ENCODE results near the gene TFCP2L1.

Gene TFCP2L1

DNA sequence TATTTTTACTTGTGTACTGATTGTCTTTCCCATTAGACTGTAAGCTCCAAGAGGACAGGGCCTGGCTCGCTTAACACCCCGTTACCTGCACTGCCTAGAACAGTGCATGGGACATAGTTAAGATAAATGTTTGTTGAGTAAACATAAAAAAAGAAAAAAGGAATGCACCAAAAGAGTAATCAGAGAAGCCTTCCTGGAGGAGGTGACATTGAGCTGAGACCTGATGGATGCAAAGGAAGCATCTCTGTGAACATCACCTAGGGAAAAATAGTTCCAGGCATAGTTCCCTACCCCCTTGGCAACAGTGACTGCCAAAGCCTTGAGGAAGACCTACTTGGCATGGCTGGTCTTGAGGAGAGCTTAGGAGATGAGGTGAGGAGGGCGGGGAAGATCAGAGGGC, 924 bp upstream of the TFCP2L1 start:
- TF ChIP-seq GATA2 (IDR thresholded peaks at IDR 0.05; ENCODE audit: low read depth, low read length) (no peak), GATA3 (IDR thresholded peaks at IDR 0.05; ENCODE audit: low read depth, low read length) (no peak)

GRCh38 chr2:121283670-121284462, 1.1 kb downstream of the TFCP2L1 start:
- TF ChIP-seq GATA2 (IDR thresholded peaks at IDR 0.05; ENCODE audit: low read depth, low read length) (no peak), GATA3 (IDR thresholded peaks at IDR 0.05; ENCODE audit: low read depth, low read length) (no peak)

DNA sequence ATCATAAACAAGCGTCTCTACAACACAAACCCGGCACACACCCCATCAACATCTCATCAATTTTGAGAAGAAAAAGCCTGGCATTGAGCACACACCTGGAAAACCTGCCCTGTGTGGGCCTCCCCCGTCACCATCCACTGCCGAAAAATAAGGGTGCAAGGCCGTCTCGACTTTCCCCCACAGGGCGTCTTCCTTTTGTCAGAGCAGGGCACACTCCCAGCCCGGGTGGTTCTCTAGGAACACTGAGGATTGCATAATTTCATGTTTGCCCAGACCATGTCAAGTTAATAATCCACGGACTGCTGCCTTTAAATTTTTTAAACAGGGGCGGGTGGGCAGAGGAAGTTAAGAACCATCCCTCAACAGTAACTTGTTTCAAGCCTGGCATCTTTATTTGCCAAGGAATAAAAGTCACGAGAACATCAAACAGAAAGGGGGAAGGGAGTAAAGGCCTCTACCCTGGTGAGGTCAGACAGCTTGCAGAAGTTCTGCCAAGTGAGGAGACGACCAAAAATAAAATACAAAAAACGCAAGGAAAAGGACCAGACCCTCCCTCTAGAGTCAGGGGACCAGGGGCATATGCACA, 2.1 kb downstream of the TFCP2L1 start:
- TF ChIP-seq GATA2 (IDR thresholded peaks at IDR 0.05; ENCODE audit: low read depth, low read length): no peak
- no peak for TF ChIP-seq GATA3 (IDR thresholded peaks at IDR 0.05; ENCODE audit: low read depth, low read length)

GRCh38 chr2:121281694-121282093, 3.3 kb downstream of the TFCP2L1 start:
- TF ChIP-seq GATA2 (IDR thresholded peaks at IDR 0.05; ENCODE audit: low read depth, low read length) (no peak), GATA3 (IDR thresholded peaks at IDR 0.05; ENCODE audit: low read depth, low read length) (no peak)

DNA sequence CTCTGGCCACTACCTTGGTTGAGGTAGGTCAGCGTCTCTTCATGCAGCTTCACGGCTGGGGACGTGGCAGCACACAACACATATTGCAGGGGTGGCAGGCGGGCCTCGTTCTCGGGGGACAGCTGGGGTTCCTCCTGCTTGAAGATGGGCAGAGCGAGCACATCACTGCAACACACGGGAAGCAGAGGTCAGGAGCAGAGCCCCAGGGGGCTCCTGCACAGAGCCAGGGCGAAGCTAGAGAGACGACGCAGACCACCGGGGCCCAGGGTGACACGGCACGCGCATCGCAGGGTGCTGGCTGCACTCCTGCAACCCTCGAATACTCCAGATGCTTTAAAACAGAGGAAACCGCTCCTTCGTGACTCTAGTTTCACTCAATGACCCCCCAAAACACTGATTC, 3.9 kb downstream of the TFCP2L1 start:
- TF ChIP-seq GATA3 (IDR thresholded peaks at IDR 0.05; ENCODE audit: low read depth, low read length) (no peak), GATA2 (IDR thresholded peaks at IDR 0.05; ENCODE audit: low read depth, low read length) (no peak)

- no peak for TF ChIP-seq GATA2 (IDR thresholded peaks at IDR 0.05; ENCODE audit: low read depth, low read length)
- TF ChIP-seq GATA3 (IDR thresholded peaks at IDR 0.05; ENCODE audit: low read depth, low read length): no peak
Observed at GRCh38 chr2:121279476-121280220, 5.4 kb downstream of the TFCP2L1 start.

DNA sequence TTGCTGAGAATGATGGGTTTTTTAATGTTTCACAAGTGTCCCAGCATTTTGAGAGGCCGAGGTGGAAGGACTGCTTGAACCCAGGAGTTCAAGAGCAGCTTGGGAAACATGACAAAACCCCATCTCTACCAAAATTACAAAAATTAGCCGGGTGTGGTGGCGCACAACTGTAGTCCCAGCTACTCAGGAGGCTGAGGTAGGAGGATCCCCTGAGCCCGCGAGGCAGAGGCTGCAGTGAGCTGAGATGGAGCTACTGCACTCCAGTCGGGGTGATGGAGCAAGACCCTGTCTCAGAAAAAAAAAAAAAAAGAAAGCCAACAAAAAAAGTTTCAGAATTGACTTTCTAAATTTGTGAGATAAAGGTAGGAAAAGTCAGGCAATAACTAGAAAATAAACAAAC, 8.7 kb downstream of the TFCP2L1 start:
- no peak for TF ChIP-seq GATA2 (IDR thresholded peaks at IDR 0.05; ENCODE audit: low read depth, low read length)

GRCh38 chr2:121273116-121273515, 11.9 kb downstream of the TFCP2L1 start:
- no peak for TF ChIP-seq GATA2 (IDR thresholded peaks at IDR 0.05; ENCODE audit: low read depth, low read length)
- TF ChIP-seq GATA3 (IDR thresholded peaks at IDR 0.05; ENCODE audit: low read depth, low read length): no peak

DNA sequence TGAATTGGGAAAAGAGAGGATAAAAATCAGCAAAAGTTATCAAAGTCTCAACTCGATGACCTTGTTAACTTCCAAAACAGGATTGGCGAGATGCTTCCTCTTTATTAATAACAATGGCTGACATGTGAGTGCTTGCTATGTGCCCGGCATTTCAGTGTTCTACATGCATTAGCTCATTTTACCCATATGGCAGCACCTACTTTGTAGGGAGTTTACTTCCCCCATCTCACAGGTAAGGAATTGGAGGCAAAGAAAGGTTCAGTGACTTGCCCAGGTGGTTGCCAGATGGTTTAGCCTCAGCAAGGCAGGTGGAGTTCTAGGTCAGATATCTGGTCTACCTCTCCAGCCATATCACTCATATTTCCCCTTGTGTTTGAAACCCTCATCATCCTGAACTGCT, 12.4 kb downstream of the TFCP2L1 start:
- TF ChIP-seq GATA2 (IDR thresholded peaks at IDR 0.05; ENCODE audit: low read depth, low read length): no peak
- no peak for TF ChIP-seq GATA3 (IDR thresholded peaks at IDR 0.05; ENCODE audit: low read depth, low read length)

GRCh38 chr2:121266543-121267106, 18.4 kb downstream of the TFCP2L1 start:
- TF ChIP-seq GATA3 (IDR thresholded peaks at IDR 0.05; ENCODE audit: low read depth, low read length): no peak
- no peak for TF ChIP-seq GATA2 (IDR thresholded peaks at IDR 0.05; ENCODE audit: low read depth, low read length)

GRCh38 chr2:121263996-121264715, 20.8 kb downstream of the TFCP2L1 start:
- TF ChIP-seq GATA2 (IDR thresholded peaks at IDR 0.05; ENCODE audit: low read depth, low read length): no peak
- TF ChIP-seq GATA3 (IDR thresholded peaks at IDR 0.05; ENCODE audit: low read depth, low read length): no peak

- TF ChIP-seq GATA3 (IDR thresholded peaks at IDR 0.05; ENCODE audit: low read depth, low read length): no peak
- no peak for TF ChIP-seq GATA2 (IDR thresholded peaks at IDR 0.05; ENCODE audit: low read depth, low read length)
Observed at GRCh38 chr2:121260370-121261154, 24.4 kb downstream of the TFCP2L1 start.

GRCh38 chr2:121258051-121258450, 27.0 kb downstream of the TFCP2L1 start:
- TF ChIP-seq GATA2 (IDR thresholded peaks at IDR 0.05; ENCODE audit: low read depth, low read length) (no peak), GATA3 (IDR thresholded peaks at IDR 0.05; ENCODE audit: low read depth, low read length) (no peak)
